Measurements from ENCODE around the gene ZNF143.

DNA sequence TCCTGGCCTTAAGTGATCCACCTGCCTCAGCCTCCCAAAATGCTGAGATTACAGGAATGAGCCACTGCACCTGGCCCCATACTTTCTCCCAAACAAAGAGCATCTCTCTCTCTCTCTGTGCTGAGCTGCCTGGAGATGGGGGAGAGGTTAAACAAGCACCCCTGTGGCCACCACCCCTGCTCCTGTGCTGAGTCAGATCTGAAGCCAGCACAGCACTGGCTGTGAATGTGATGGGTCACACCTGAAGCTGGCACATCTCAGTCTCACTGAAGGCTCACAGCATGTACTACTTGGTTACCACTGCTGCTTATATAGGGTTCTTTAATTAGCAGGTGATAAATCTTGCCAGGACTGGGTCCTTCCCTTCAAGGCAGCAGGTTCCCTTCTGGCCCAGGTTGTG is 101.9 kb downstream of the ZNF143 start:
- TF ChIP-seq CTCF (IDR thresholded peaks at IDR 0.05; ENCODE audit: low read depth, low read length, poor library complexity, severe bottlenecking) (no peak), EZH2phosphoT487 (IDR thresholded peaks at IDR 0.05; ENCODE audit: borderline replicate concordance, low read length) (no peak)

Data from DOHH2 (cell line).